Vagina (tissue), 2 donors: ENCODE measurements around the gene GRK3.
"Not testable (repeated sequence)": the region's sequence is repeated elsewhere in the genome, so short reads cannot be mapped to it uniquely, and the experiment has no call there.

Source experiments
- CTCF ChIP-seq, 3 experiments: fragments of 450-650 bp in 2 of 3; fragments of 200-600 bp in 1 of 3; sonication (generic) in 1 of 3; IDR thresholded peaks; one replicate each; pipeline ENCODE4 v1.5.1; 2017 to 2019; ENCODE audit warnings: antibody characterized with exemption in 3 of 3, mild to moderate bottlenecking in 2 of 3, moderate library complexity in 2 of 3
- POLR2A ChIP-seq, 2 donors: fragments of 450-650 bp; IDR thresholded peaks; one replicate each; pipeline ENCODE4 v1.6.1; 2017; ENCODE audit warnings: antibody characterized with exemption in 2 of 2, mild to moderate bottlenecking in 2 of 2, moderate library complexity in 2 of 2
- POLR2AphosphoS5 ChIP-seq, 2 donors: sonication (generic); formaldehyde crosslinking; IDR thresholded peaks; one replicate each; pipeline ENCODE4 v1.9.0; 2017; ENCODE audit warnings: antibody characterized with exemption in 2 of 2, mild to moderate bottlenecking in 2 of 2, low read depth in 1 of 2; ENCODE audit not compliant: insufficient read depth in 1 of 2

GRCh38 chr22:25559910-25560309 is 4.6 kb upstream of the GRK3 start:
- TF ChIP-seq CTCF (IDR thresholded peaks at IDR 0.05); POLR2A (IDR thresholded peaks at IDR 0.05); POLR2AphosphoS5 (IDR thresholded peaks at IDR 0.05; ENCODE audit: insufficient read depth in 1 of 2, low read depth in 1 of 2): not testable (repeated sequence)
